Gastroesophageal sphincter (tissue), 4 donors: ENCODE data around the gene RBM18. TPM values are rescaled to one million over a fixed set of nuclear protein-coding genes. Genes with fewer than 3 reads are reported as not detected.

Experiments
- ATAC-seq: fragments of 150-250 bp; one replicate; pipeline ENCODE4 v1.9.1; 2016; ENCODE audit warnings: mild to moderate bottlenecking, moderate library complexity
- H3K27ac ChIP-seq, 4 donors: fragments of 200-600 bp; sonication (generic) in 3 of 4; 1 replicate in 3 of 4; 2 replicates in 1 of 4; pipeline ENCODE4 v1.5.1; 2016 to 2019
- H3K27me3 ChIP-seq: fragments of 200-600 bp; sonication (generic); one replicate; pipeline ENCODE4 v1.5.1; 2019
- H3K36me3 ChIP-seq, 2 donors: fragments of 200-600 bp; sonication (generic); one replicate each; pipeline ENCODE4 v1.5.1; 2019; ENCODE audit warnings: control low read depth in 1 of 2
- H3K4me1 ChIP-seq, 3 donors: fragments of 200-600 bp; sonication (generic); 1 replicate in 2 of 3; 2 replicates in 1 of 3; pipeline ENCODE4 v1.5.1; 2016 to 2019; ENCODE audit warnings: control low read depth in 2 of 3
- H3K4me3 ChIP-seq, 2 donors: fragments of 200-600 bp; sonication (generic); one replicate each; pipeline ENCODE4 v1.5.1; 2019; ENCODE audit warnings: mild to moderate bottlenecking in 1 of 2, moderate library complexity in 1 of 2
- H3K9me3 ChIP-seq, 3 donors: fragments of 200-600 bp; sonication (generic); one replicate each; pipeline ENCODE4 v1.5.1; 2017 to 2019; ENCODE audit warnings: control low read depth in 2 of 3
- EP300 ChIP-seq: sonication (generic); formaldehyde crosslinking; IDR thresholded peaks from one replicate; pipeline ENCODE4 v1.6.1; 2017; ENCODE audit warnings: antibody characterized with exemption, mild to moderate bottlenecking
- POLR2A ChIP-seq, 2 donors: fragments of 450-650 bp; IDR thresholded peaks; one replicate each; pipeline ENCODE4 v1.6.1; 2017; ENCODE audit warnings: antibody characterized with exemption in 2 of 2, mild to moderate bottlenecking in 2 of 2, moderate library complexity in 1 of 2
- POLR2AphosphoS5 ChIP-seq: sonication (generic); formaldehyde crosslinking; IDR thresholded peaks from one replicate; pipeline ENCODE4 v1.6.1; 2017; ENCODE audit warnings: antibody characterized with exemption
- WGBS, 2 donors: methylation state at CpG; one replicate each; pipeline ENCODE4 v1.1.5; 2018; ENCODE audit warnings: low coverage in 1 of 2; 5-methylcytosine and 5-hydroxymethylcytosine counted together
- total RNA-seq, 4 donors: library from RNA; depleted of rRNA; stranded (reverse); fragments of >200 nt; gene quantifications; one replicate each; pipeline ENCODE4 v1.1.0, GENCODE V29; 2016
- TF ChIP-seq, protein P1 (sequence below), 4 experiments: fragments of 200-600 bp in 2 of 4; fragments of 450-650 bp in 2 of 4; sonication (generic) in 1 of 4; IDR thresholded peaks; one replicate each; pipeline ENCODE4 v1.5.1; 2017 to 2019; ENCODE audit warnings: antibody characterized with exemption in 4 of 4, mild to moderate bottlenecking in 2 of 4, moderate library complexity in 2 of 4

Gene RBM18
- total RNA-seq, 4 donors from 2014 or later, result 11.0 to 21.5 (median 18.1) TPM

- no peak for TF ChIP-seq POLR2AphosphoS5
- TF ChIP-seq, protein P1, sequence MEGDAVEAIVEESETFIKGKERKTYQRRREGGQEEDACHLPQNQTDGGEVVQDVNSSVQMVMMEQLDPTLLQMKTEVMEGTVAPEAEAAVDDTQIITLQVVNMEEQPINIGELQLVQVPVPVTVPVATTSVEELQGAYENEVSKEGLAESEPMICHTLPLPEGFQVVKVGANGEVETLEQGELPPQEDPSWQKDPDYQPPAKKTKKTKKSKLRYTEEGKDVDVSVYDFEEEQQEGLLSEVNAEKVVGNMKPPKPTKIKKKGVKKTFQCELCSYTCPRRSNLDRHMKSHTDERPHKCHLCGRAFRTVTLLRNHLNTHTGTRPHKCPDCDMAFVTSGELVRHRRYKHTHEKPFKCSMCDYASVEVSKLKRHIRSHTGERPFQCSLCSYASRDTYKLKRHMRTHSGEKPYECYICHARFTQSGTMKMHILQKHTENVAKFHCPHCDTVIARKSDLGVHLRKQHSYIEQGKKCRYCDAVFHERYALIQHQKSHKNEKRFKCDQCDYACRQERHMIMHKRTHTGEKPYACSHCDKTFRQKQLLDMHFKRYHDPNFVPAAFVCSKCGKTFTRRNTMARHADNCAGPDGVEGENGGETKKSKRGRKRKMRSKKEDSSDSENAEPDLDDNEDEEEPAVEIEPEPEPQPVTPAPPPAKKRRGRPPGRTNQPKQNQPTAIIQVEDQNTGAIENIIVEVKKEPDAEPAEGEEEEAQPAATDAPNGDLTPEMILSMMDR (IDR thresholded peaks at IDR 0.05), result no peak
- no peak for TF ChIP-seq POLR2A (IDR thresholded peaks at IDR 0.05)
- TF ChIP-seq EP300, result no peak
- Histone ChIP-seq H3K4me3 (no peak overlapping the region), H3K9me3 (no peaks in the 10 kb centered on the region), H3K27me3 (no peaks in the 10 kb centered on the region), H3K27ac (no peak overlapping the region), H3K4me1 (no peaks in the 10 kb centered on the region), H3K36me3 (peaks cover 10 to 64% of the 10 kb centered on the region in 2 donors)
- 33 to 55% methylated on average over 5 of the region's 5 CpGs for WGBS, 2 donors
- ATAC-seq, result no peak
Observed at GRCh38 chr9:122239722-122240121, 24.9 kb downstream of the RBM18 start.

- H3K9me3 ChIP-seq, result no peaks in the 10 kb centered on the region
- no peaks in the 10 kb centered on the region for H3K4me1 ChIP-seq
- H3K4me3 ChIP-seq, result no peak overlapping the region
- WGBS, 2 donors, result 78 to 87% methylated on average over 6 to 10 of the region's 10 CpGs
- ATAC-seq, result no peak
- peaks cover 0 to 33% of the 10 kb centered on the region in 2 donors for H3K36me3 ChIP-seq
- TF ChIP-seq POLR2AphosphoS5 (no peak), POLR2A (IDR thresholded peaks at IDR 0.05) (no peak), EP300 (no peak)
- TF ChIP-seq, protein P1 (IDR thresholded peaks at IDR 0.05), result no peak
- H3K27me3 ChIP-seq, result peaks cover 15% of the 10 kb centered on the region
- no peak overlapping the region for H3K27ac ChIP-seq
Observed at GRCh38 chr9:122236681-122237080, 28.0 kb downstream of the RBM18 start.

DNA sequence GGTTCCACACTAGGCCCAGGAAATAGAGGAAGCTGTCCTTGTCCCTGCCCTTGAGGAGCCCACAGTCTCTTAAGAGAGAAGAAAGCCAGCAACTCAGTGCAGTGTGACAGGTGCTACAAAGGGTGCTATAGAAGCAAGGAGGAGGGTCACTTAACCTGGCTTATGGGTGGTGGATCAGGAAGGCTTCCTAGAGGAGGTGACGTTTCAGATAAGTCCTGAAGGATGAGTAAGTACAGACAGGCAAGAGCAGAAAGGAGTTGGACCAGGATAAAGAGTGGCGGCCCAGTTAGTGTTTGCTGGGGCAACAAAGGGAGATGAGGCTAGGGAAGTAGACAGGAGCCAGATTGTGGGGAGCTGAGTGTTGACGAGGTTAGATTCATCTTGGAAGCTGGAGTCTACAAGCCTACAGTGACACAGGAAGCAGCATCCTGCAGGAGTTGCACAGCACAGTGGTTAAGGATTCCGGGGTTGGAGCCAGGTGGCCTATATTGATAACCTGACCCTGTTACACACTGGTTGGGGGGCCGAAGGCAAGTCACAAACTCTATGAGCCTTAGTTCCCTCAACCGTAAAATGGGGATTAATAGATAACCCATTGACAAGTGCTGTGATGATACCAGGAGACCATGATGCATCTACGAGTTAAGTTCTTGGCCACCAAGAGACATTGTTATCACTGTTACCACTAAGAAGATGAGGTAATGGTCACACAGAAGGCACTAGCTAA lies 30.5 kb downstream of the RBM18 start:
- TF ChIP-seq, protein P1 (IDR thresholded peaks at IDR 0.05), result no peak
- TF ChIP-seq EP300 (no peak), POLR2AphosphoS5 (no peak), POLR2A (IDR thresholded peaks at IDR 0.05) (no peak)
- Histone ChIP-seq H3K27ac (no peak overlapping the region), H3K4me1 (peaks cover 0 to under 1% (median 0%) of the 10 kb centered on the region in 3 donors), H3K4me3 (no peak overlapping the region), H3K9me3 (no peaks in the 10 kb centered on the region), H3K36me3 (peaks cover 0 to 8% of the 10 kb centered on the region in 2 donors), H3K27me3 (peaks cover 40% of the 10 kb centered on the region)
- ATAC-seq, result no peak
- 74 to 92% methylated on average over 5 to 7 of the region's 7 CpGs for WGBS, 2 donors

DNA sequence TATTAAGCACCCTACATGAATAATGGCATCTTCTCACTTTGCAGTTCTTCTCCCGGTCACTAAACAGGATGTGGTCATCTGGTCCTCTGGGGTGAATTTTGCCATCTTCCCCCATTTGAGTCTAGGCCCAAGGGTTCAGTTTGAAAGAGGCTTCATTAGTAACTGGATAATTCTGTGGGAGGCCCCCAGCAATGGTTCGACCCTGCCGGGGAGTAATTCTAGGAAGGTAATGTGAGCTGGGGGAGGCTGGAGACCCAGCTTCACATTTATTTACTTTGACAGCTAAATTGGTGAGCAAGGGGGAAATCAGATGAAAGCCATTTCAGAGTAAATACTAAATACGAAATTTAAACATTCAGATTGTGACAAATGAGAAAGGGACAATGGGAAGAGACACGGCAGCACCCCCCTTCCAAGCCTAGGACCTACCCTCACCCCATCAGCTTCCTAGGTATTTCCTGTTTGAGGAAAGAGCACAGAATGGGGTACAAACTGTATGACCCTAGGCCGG lies 31.8 kb downstream of the RBM18 start:
- TF ChIP-seq EP300 (no peak), POLR2AphosphoS5 (no peak), POLR2A (IDR thresholded peaks at IDR 0.05) (no peak)
- TF ChIP-seq, protein P1 (IDR thresholded peaks at IDR 0.05), result no peak
- peaks cover 0 to 14% (median 10%) of the 10 kb centered on the region in 3 donors for H3K4me1 ChIP-seq
- H3K27me3 ChIP-seq, result peaks cover 54% of the 10 kb centered on the region
- no peaks in the 10 kb centered on the region for H3K9me3 ChIP-seq
- no peak overlapping the region for H3K27ac ChIP-seq
- WGBS, 2 donors, result 72 to 98% methylated on average over 4 to 6 of the region's 6 CpGs
- H3K36me3 ChIP-seq, result no peaks in the 10 kb centered on the region
- H3K4me3 ChIP-seq, result no peak overlapping the region
- ATAC-seq, result no peak

DNA sequence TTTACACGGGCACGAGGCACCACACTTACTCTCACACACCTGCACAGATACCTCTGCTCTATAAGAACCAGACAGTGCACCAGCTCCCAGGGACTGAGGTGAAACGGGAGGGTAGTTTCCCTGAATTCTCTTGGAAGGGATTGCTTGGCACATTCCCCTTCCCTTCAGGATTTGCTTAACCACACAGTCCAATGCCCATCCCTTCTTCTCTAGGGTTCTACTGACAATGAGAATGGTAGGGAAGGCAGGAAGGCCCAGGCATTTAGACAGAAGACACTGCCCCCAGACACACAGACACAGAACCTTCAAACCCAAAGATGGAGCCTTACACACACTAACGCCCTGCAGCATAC lies 35.2 kb downstream of the RBM18 start:
- Histone ChIP-seq H3K4me1 (peaks cover 0 to 39% (median 19%) of the 10 kb centered on the region in 3 donors), H3K9me3 (no peaks in the 10 kb centered on the region), H3K4me3 (no peak overlapping the region), H3K27me3 (peaks cover 88% of the 10 kb centered on the region), H3K27ac (no peak overlapping the region), H3K36me3 (no peaks in the 10 kb centered on the region)
- no peak for ATAC-seq
- WGBS, 2 donors, result 36 to 43% methylated on average over 3 to 4 of the region's 4 CpGs
- TF ChIP-seq POLR2AphosphoS5 (no peak), POLR2A (IDR thresholded peaks at IDR 0.05) (no peak), EP300 (no peak)
- TF ChIP-seq, protein P1 (IDR thresholded peaks at IDR 0.05), result no peak
